ENCODE data around the gene MVD.
A peak's percentile ranks its signal among the peaks of the same experiment; 100 is the strongest.
"Not testable (repeated sequence)": the region's sequence is repeated elsewhere in the genome, so short reads cannot be mapped to it uniquely, and the experiment has no call there.

Gene MVD

DNA sequence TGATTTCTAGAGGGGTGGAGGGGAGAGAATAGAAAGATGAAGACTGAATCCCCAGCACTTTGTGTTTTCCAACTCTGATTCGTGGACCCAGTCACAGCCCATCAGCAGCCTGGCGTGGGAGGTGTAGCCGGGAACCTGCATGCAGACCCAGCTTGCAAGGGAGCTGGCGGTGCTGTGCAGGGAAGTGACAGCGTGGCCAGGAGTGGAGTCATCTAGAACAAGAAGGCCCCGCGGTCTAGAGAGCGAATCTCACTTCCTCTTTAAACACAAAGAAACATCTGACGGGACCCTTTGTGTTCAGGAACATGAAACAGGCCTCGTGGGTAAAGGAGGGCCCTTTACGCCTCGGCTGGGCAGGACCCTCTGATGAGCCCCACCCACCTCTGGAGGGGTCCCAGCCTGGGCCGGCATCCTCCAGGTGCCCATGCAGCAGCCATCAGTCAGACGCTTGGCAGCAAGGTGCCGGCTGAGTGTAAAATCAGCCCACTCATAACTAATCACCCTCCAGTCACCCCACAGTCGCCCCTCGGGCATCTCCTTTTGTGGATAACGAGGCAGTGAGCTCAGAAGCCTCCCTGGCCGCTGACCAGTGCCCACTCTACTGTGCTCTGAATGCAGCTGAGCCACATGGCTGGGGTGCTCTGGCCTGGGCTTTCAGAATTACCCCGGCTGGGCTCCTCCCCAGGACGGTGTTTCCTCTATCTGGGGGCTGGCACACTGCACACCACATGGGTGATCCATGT lies 19.0 kb upstream of the MVD start:
- peak; percentile 91 to 97 (median 96) for DNase-seq

DNA sequence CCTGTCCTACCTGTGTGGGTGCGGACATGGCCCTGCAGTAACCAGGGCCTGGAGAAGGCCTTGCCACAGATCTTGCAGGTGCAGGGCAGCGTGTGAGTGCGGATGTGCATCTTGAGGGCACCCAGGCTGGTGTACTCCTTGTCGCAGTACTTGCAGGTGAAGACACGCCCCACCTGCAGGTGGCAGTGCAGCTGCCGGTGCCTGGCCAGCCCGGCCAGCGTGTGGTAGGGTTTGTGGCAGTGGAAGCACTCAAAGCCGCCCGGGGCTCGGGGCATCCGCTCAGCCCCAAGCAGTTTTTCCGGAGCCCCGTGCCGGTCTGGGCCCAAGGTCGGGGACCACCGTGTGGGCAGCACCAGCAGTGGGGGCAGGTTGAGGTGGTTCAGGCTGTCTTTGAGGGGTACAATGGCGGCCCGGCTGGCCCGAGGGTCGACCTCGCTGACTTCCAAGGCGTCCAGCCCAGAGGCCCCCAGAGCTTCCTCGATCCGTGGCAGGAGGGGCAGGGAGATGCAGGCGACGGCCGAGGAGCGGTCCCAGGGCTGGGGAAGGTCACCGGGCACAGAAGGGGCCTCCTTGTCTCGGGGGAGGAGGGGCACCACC lies 18.3 kb upstream of the MVD start:
- peak in 1 of 4 experiments; percentile 43 for DNase-seq

DNA sequence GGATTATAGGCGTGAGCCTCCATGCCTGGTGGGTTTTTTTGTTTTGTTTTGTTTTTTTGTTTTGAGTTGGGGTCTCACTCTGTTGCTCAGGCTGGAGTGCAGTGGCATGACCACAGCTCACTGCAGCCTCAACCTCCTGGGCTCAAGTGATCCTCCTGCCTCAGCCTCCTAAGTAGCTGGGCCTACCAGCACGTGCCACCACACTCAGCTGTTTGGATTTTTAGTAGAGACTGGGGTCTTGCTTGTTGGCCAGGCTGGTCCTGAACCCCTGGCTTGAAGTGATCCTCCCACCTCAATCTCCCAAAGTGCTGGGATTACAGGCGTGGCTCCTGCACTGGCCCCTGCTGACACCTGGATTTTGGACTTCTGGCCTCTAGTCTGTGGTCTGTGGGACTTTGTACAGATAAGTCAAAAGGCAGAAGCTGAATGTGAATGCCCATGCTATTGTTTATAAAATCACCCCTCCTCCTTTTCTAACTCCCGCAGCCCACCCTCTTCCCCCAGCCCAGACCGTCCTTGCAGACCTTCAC lies 17.7 kb upstream of the MVD start:
- no peak for DNase-seq

DNA sequence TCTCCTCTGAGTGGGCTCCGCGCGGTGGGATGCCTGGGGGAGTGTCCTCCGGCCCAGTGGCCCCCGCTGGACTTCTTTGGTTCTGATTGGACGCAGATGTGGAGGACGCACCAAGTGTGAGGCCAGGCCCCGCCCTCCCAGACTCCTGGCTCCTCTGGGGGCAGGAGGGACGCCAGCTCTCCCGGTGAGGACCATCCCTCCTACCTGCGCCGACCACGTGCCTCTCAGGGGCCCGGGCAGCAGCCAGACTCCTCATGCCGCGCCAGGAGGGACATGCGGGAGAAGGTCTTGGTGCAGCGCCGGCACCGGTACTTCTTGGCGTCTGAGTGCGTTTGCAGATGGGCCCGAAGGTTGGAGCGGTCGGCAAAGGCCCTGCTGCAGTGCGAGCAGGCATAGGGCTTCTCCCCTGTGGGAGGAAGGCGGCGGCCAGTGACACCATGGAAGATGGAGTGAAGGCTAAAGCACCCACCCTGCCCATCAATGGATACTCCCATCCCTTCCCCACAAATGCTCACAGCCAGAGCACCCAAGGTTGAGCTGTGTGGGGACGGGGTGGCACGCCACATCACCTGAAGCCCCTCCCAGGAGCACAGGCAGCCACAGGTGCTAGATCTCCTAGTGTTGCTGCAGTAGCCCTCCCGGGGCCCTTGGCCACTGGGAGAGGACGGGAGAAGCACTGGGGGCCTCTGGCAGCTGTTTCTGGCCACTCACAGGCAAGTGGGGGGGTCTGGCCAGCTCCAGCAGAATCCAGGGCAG lies 15.5 kb upstream of the MVD start:
- DNase-seq: no peak

DNA sequence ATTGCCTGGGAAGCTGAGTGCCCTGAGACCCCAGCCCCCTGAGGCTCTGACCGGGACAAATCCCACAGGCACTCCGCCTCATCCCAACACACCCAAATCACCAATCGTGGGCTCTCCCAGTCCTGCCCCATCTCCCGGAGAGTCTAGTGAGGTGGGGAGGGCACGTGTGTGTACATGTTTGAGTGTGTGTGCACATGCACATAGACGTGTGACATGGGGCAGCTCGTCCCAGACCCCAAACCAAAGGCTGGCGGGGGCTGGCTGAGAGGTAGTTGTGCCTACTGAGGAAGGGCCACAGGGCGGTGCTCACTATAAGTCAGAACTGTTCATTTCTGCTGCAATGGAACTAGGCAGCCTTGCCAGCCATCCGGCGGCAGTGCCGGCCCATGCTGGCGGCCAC lies 14.8 kb upstream of the MVD start:
- DNase-seq: no peak

DNA sequence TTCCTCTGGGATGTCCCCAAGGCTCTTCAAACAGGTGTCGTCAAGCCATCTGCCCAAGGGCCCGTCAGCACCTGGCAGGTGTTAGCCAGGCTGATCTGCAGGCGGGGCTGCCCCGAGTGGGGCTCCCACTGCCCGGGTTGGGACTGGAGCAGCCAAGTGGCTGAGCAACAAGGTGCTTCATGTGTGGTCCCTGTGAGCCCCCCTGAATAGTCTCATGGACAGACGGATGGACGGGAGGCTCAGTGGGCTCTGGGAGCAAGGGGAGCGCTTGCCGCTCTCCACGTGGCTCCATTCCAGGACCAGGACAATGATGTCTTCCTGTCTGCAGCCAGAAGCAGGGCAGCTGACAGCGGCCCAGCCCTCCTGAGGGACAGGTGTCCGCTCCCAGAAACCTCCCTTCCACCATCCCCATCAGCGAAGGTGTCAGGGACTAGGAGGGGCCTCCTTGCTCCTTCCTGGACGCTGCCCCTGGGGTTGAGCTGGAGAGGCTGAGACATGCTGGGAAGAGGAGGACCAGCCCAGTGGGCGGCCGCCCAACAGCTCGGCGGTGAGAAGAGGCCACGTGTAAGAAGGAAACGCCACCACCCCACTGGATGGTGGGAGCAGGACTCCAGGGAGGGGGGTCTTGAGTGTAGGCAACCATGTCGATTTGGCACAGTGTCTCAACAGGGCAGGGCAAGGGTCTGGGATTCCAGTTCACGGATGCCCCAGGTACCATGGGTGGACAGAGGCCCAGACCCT lies 13.8 kb upstream of the MVD start:
- no peak for DNase-seq

DNA sequence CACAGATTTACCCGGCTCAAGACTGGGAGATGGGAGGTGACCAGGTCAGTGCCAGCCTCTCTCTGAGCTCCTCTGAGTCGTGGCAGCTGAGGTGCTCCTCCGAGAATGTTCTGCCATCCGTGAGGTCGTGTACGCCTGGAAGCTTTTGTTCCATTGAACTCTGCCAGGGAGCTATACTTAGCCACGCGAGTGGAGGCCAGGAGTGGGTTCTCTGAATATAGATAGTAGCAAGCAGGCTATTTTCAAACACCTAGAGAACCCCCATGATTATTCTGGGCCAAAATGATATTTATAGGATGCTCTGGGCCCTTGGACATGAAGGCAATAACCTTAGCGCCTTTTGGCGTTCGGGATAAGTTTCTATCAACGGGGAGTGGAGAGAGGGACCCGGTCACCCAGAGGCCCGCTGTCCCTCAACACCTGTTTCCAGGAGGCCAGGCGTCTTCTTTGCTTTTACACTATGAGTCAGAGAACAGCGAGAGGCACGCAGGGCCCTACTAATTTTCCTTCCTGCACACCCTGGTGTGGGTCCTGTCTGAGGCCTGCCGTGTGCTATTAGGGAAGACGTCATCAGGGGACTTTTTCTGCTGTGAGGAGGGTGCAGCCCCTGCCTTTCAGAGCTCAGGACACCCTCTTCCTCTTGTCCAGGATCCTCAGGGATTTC lies 11.0 kb upstream of the MVD start:
- DNase-seq: no peak

DNA sequence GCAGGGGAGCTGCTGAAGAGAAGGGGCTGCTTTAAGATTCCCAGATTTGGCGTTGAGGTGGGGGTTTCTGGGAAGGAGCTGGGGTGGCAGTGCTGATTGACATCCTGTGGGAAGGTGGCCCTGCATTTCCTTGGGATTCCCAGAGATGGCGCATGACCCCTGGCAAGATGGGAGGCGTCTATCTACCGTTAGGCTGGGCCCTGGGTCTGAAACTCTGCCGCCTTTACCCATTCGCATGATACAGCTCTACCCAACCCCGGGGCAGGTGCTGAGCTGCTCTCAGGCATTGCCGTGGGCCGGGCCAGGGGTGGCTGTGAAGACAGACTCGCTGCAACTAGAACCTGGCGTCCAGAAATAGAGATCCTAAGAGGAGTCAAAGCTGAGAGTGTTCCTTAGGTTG lies 9.9 kb upstream of the MVD start:
- peak in 1 of 4 experiments; percentile 43 for DNase-seq

DNA sequence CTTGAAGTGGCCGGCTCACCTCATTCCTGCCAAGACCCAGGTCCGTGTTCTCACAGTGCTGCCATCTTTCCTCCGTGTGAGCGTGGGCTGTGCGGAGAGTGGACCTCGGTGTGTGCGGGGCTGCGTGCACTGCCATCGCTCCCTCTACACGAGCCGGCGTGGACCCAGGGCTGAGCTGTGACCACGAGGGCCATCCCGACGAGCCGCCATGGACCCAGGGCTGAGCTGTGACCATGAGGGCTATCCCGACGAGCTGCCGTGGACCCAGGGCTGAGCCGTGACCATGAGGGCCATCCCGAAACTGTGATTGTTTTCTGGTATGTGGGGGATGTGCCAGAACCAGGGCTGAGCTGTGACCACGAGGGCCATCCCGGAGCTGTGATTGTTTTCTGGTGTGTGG lies 8.9 kb upstream of the MVD start:
- no peak for DNase-seq

DNA sequence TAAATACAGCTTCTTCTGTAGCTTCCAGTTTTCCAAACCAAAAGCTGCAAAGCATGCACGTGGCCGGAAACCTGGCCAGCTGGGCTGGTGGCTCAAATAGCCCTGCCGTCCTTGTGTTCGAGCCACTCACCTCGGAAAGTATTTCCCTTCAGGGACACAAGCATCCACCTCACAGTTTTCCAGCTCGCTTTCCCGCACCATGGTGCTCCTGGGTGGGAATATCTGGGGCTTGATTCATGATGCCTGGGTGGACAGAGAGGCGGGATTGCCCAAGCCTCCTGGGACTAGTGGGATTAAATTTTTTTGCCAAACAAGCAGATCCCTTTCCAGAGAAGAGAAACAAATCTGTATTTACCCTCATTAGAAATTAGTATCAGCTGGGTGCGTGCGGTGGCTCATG lies 7.1 kb upstream of the MVD start:
- DNase-seq: no peak

DNA sequence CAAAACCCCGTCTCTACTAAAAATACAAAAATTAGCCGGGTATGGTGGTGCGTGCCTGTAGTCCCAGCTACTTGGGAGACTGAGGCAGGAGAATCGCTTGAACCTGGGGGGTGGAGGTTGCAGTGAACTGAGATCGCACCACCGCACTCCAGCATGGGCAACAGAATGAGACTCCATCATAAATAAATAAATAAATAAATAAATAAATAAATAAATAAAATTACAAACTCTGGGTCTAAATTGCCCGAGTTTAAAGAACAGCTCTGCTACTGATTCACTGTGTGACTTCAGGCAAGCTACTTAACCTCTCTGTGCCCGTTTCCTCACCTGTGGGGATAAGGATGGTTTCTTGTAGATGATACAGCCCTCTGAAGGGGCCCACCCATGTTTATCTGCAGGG lies 6.6 kb upstream of the MVD start:
- not testable (repeated sequence) for DNase-seq

DNA sequence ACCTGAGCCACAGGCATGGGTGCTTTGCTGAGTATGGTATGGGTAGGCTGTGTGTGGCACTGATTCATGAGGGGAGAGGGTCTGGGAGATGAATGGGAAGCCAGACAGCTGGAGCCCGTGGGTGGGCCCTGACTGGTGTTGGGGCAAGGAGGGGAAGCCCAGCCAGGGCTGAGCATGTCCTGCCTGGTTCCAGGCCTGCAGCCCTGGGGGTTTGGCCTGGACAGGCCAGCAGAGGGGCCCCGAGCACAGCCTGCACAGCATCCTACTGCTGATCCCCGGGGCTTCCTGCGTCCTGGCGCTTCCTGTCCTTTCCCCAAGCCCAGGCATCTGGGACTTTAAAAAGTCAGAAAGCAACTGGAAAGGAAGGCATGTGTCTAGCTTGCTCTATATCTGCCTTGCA lies 4.6 kb upstream of the MVD start:
- no peak for DNase-seq

DNA sequence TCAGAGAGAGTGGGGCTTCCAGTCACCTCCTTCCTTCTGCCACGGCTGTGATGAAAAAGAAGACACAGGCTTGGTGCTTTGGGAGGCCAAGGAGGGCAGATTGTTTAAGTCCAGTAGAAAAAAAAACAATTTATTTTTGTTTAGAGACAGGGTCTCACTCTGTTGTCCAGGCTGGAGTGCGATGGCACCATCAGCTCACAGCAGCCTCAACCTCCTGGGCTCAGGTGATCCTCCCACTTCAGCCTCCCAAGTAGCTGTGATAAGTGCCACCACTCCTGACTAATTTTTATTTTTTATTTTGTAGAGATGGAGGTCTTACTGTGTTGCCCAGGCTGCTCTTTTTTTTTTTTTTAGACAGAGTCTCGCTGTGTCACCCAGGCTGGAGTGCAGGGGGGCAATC lies 2.7 kb upstream of the MVD start:
- DNase-seq: no peak

DNA sequence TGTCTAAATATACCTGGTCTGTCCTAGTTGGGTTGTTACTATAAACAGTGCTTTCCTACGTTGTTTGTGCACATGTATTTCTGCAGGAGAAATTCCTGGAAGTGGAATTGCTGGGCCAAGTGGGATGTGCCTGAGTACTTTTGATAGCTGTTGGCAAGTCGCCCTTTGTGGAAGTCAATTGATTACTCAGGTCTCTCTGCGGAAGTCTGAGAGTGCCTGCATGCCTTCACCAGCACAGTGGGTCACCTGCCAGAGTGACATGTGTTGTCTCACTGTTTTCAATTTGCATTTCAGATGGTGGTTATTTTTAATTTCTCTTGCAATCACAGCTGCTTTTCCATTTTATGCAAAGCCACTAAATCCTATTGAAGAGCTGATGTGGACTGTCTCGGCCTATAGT lies 2.3 kb upstream of the MVD start:
- DNase-seq: no peak

DNA sequence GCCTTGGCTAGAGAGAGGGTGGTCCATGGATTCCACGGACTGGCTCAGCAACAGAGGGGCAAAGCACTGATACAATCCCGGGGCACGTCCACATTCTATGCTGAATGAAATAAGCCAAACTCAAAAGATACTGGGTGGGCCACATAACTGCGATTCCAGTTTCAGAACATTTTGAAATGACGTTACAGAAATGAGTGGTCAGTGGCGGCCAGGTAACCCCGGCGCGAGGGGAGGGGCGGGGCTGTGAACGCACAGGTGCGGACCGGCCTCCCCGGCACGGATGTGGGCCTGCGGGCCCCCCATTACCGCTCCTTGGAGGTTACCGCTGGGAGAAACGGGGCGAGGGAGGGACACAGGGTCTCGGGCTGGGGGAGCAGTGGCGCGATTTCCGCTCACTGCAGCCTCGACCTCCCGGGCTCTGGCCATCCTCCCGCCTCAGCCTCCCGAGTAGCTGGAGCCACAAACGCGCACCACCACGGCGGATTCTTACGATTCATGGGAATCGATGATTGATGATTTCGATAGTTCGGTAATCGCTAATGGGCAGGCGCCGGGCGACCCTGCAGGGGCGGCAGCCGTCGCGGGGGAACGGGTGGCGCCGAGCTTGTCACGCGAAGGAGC lies 559 bp downstream of the MVD start:
- DNase-seq: peak in 1 of 4 experiments; percentile 14

DNA sequence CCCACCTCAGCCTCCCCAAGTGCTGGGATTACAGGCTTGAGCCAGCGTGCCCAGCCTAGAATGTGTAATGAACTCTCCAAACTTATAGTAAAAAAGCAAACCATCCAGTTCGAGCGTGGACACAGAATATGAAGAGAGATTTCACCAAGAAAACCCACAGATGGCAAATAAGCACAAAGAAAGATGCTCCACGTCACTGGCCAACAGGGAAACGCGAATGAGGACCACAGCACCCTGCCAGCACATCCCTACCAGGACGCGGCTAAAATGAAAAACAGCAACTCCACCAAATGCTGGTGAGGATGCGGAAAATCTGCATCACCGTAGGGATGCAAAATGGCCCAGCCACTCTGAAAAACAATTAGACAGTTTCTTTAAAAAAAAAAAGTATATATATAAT lies 1.4 kb downstream of the MVD start:
- DNase-seq: no peak

DNA sequence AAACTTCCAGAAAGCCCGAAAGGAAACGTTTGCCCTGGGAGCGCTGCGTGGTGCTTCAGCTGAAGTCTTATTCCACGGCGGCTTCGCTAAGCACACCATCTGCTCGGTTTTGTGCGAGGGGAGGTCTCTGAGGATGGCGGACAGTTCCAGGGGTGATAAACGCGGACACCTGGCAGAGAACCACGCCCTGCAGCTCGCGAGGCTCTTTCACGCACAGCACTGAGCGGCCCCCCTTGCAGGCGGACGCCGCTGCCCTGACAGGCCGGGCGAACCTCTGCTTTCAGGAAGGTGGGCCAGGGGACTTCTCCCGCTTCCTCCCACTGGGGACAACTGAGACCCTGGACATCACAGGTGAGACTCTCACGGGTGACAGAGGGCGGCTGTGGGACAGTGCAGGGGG lies 3.7 kb downstream of the MVD start:
- no peak for DNase-seq

DNA sequence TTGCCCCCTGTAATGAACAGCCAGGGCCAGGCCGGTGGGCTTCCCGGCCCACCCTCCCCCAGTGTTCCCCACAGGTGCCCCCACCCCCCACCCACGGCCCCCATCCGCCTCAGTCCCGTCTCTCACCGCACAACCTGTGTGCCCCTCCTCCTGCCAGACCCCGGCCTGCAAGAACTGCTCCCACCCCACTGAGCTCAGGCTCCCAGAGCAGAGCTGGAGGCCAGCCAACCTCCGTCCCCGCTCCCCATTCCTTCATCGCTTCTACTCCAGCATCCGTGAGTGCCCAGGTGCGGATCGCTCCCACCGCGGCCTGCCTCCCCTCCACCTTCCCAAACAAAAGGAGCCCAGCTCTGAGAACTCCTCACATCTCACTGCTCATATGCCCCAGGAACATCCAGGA lies 4.2 kb downstream of the MVD start:
- no peak for DNase-seq

DNA sequence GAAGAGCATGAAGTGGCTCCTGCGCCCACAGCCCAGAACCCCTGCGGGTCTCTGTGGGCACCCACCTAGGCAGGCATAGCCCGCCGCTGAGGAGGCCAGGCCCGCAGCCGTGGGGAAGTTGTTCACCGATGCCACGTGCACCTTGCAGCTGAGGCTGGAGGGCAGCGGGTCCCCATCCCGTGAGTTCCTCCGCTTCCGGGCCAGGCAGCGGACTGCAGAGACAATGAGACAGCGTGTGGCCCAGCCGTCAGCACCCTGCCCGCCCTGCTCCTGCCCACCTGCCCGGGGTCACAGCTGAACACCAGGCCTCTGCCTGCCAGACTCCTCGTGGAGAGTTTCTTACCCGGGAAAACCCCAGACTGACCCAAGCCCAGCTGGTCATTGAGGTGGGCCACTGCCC lies 5.5 kb downstream of the MVD start:
- DNase-seq: no peak

DNA sequence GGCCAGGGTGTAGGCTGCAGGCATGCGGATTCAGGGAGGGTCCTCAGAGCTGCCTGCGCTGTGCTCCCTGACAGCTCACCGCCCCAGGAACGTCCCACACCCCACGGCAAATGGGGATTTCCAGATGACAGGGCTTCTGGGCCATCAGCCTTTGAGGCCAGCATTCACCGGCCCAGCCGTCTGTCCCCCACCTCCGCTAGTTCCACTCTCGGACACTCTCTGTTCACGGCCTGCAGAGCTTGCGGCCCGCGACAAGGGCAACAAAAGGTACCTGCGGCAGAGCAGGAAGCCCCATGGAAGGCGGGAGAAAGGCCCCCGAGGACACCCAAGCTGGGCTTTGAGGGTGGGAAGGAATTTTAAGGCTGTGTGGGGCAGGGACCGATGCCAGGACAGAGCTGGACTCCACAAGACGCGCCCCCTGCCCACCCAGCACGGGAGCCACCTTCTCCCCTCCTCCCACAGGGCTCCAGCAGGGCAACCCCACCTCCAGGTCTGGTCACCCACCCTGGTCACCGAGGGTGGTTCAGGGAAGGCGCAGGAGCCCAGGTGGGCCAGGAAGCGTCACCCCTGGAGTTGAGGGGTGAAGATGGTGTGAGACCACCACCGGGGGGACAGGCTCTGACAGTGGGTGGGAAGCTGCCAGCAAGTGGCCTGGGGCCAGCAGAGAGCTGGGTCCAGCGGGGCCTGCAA lies 6.5 kb downstream of the MVD start:
- no peak for DNase-seq

DNA sequence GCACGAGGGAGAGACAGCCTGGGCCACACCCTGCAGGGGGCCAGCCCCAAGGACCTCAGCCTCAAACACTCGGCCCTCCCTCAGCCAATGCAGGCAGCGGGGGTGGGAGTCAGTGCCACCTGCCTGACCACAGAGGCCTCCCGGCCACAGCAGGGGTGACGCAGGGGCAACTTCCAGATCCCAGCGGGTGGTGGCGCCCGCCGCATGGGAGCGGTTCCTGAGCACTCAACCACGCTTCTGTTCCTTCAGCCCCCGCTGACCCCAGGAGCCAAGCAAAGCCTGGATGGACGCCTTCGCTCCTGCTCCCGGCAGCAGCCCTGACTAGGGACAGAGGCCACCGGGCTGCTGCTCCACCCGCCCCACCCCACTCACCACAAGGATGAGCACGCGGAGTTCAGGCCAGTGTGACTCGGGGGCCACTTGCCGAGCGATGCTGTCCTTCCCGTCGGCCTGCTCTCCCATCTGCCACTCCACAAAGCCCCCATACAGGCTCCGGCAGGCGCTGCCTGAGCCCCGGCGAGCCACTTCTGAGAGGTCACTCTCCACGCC lies 7.1 kb downstream of the MVD start:
- DNase-seq: no peak

All from suppressor macrophage (primary cell).